HG03571 (cell line): ENCODE data around the gene HLX.

Source experiments
- ATAC-seq: cut with Tn5 transposase; IDR thresholded peaks from one replicate; pipeline ENCODE4 v1.9.1; 2021; ENCODE audit not compliant: unreplicated experiment

HLX gene

DNA sequence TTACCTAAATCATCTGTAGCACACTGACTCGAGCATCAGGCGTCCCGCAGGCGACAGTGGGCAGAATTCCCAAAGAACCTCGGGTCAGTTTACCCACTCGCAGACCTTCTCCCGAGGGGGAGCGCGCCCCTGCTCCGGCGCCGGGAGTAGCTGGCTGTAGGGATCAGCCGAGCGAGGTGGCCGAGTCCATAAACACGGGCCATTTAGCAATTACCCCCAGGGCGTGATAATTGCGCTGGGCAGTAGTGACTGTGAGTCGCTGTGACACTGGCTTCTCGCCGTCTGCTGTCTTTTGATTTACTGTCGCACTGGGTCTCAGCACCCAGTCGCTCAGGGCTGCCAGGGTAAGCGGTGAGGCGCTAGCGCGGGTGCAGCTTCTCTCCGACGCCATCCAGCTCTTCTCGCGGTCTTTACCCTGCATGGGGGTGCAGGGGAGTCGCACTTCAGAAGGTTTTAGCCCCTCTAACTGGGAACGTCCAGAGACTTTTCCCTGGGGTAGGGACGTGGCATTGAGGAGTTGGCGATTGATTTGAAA is 16.2 kb downstream of the HLX start:
- ATAC-seq: no peak

DNA sequence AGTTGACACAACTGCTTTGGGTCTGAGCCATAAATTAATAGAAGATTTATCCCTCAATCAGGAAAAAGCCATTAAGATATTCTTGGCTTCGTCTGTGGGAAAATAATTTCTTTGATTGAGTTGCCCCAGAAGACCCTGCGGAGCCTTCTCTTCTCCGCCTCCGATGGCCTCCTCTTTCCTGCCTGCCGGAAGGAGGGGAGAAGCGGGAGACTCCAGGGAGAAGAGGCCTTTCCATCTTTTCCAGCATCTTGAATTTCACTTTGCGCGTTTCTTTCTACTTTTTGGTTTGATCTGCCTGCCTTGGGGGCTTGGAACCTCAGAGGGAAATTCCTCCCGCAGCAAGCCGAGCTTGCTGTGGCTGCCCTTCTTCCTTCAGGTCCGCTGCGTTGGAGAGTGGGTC is 16.8 kb downstream of the HLX start:
- ATAC-seq: no peak

DNA sequence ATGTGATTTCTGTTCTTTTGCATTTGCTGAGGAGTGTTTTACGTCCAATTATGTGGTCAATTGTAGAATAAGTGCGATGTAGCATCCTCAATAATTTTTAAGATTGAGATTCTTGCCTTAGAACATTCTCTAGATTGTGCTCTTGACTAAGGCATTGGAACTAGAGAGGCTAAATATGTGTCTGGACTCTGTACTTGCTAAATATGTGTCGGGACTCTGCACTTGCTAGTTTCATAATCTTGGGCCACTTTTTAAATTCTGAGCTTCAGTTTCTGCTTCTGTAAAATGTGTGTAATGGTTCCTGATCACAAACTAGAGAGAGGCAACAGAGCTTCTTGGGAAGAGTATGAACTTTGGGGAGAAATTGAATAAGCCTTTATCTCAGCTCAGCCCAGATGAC is 21.6 kb downstream of the HLX start:
- no peak for ATAC-seq

DNA sequence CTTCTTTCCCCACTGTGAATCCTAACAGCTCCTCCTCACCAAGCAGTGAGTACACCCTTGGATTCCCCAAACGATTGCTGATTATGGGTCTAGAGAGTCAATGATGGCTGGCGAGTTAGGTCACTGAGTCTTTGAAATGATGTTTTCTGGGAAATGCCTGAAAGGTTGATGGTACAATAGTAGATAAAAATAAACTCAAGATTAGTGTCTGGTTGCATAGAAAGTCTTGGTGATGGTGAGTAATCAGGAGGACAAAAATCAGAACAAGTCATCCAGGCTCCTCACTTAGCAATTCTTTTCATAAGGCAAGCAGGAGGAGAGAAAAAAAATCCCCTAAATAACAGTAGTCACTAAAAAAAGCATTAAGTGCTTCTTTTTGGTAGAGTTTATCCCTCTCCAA is 22.6 kb downstream of the HLX start:
- no peak for ATAC-seq

DNA sequence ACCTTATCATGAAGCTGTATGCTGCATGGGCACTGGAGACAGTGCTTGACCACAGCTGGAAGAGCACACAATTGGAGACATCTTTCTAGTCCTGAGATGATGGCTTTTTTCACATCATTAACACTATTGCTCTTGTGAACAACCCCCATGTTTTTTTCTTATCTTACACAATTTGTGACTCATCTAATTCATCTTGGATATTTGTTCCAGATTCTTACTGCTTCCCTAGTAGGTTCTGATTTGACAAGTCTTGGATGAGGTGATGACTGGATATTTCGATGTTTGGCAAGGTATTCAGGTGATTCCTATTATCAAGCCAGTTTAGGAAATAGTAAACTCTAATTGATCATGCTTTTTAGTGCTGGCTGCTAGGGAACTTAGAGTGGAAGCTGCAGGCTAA is 23.7 kb downstream of the HLX start:
- ATAC-seq: no peak

DNA sequence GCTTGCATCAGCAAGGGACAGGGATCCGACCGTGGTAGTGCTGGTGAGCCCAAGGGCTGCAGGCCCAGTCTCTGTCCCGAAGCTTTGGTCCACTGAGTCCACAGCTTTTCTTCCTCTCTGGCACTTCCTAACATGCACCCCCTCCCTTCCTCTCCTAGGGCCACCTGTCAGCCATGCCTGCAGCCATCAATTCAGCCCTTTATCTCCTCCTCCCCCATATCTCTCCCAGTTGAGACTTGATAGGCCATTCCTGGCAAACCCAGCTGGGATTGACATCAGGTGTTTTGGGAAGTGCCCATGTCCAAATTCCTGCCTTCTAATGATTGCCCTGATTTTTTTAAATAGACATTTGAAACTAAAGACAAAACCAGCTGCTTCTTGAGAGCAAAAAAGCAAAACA is 25.6 kb downstream of the HLX start:
- no peak for ATAC-seq

DNA sequence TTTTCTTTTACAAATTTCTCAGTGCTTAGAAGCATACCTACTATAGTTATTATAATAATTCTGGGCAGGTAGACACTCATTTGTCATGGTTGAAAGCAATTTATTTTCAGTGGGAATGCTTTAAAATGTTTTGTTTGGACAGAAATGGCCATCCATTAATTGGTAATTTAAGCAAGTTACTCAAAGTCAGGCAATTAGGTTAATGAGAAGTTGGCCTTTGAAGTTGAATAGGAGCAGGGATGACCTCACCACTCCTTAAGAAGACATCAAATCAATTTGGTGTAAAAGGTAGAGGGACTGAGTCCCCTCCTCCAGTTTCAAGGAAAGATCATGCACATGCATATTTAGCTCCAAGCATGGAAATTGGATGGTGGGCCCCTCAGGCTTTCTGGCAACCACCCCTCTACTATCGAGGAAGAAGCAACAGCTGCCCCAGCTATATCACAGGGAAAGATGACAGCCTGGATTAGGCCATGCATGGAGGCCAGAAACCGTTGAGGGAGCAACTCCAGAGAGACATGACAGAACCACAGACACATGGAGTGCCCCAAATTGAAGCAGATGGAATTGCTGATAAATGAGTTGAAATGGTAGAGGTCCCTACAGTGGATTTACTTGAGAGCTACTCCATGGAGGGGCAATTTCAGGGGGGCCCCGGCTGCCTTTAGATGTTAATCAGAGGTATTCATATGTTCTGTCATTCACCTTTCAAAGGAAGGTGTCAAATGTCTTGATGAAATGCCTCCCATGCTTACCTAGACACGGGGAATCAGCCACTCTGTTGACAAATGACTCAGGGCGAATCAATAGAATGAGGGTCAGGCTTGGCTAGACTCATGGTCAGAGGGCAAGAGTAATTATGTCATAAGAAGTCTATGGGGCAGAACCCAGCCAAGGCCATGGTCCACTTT is 26.7 kb downstream of the HLX start:
- no peak for ATAC-seq

DNA sequence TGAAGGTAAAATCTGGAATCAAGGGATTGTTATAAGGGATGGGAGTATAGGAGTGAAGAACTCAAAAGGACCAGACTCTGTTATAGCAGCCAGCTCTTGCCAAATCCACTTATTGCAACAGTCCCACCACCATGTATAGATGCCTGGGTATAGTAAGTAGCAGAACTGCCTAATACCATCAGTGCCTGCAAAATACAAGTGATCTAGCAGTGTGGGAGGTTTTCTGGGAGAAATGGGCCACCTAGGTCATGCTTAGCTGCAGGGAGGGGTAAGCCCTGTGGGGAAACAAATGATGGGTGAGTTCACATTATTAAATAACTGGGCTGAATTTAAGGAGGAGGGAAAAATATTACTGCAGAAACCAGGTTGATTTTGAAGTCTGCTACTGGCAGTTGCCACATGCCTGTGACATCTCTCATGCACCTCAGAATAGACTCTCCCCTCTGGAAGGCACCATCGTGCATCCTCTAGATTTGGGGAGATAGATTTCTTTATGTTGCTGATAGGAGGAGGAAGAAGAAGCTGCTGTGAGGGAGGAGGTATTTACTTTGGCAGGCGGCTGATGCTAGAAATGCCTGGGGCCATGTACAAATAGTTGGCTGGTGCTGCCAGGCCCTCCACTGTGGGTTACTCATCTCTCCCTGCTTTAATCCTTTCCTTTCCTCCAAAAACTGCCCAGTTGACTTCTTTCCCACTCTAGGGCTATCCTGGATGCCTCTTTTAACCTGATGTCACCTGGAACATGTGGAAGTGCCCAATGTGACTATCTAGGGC is 27.5 kb downstream of the HLX start:
- no peak for ATAC-seq

GRCh38 chr1:220908757-220909156 is 29.5 kb downstream of the HLX start:
- ATAC-seq: no peak

- ATAC-seq: no peak
Observed at GRCh38 chr1:220910021-220910420, 30.8 kb downstream of the HLX start.

DNA sequence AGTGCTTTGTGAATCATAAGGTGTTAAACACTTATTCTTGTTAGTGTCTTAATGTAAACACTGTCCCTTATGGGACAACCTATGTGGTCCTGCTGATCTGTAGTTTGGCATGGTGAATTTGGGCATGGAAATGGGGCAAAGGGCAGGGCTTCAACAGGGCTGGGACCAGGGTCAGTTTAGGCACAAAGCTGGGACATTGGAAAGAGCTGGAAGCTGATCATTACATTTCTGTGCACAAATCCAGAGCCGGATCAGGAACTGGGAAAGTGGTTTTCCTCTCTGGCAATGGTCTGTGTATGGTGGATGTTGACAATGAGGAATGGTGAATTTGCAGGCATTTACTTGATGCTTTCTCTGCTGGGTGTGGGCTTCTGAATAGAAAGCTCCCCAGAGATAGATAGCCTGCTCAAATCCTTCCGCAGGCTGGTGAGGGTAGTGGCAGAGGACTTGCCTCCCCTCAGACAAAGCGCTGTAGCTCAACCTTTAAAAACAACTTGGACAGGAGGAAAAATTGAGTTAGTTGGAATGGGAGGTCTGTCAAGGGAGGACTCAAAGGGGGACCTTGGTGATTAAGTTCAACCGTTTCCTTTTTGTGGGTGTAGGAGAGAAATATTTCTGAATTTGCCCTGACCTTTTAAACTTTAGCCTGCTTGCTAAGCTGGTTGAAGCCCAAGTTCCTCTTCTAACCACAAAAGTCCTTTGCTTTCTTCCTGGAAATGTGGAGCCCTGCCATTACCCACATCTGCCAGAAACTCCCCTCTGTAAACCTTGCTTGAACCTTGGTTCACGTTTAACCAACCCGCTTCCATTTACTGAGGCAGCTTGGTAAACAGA is 35.3 kb downstream of the HLX start:
- ATAC-seq: no peak

GRCh38 chr1:220915117-220915440 is 35.8 kb downstream of the HLX start:
- ATAC-seq: no peak

- no peak for ATAC-seq
Observed at GRCh38 chr1:220915954-220916353, 36.7 kb downstream of the HLX start.

DNA sequence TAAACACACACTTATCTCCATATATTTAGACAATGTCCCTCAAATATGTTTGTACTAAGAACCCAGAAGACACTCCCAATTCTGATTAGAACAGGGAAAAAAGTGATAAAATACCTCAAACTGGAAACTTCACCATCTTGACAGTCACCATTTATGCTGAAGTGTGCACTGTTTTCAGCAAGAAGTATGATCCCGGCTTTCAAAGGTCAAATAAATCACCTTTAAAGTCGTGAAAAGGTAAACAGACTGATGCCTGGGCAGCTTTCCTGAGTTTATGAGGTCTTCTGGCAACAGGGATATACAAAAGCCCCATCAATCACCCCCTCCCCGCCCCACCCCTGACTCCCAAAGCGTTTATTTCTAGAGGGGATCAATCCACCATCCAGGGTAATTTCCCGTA is 37.9 kb downstream of the HLX start:
- no peak for ATAC-seq

- no peak for ATAC-seq
Observed at GRCh38 chr1:220917535-220918209, 38.4 kb downstream of the HLX start.

DNA sequence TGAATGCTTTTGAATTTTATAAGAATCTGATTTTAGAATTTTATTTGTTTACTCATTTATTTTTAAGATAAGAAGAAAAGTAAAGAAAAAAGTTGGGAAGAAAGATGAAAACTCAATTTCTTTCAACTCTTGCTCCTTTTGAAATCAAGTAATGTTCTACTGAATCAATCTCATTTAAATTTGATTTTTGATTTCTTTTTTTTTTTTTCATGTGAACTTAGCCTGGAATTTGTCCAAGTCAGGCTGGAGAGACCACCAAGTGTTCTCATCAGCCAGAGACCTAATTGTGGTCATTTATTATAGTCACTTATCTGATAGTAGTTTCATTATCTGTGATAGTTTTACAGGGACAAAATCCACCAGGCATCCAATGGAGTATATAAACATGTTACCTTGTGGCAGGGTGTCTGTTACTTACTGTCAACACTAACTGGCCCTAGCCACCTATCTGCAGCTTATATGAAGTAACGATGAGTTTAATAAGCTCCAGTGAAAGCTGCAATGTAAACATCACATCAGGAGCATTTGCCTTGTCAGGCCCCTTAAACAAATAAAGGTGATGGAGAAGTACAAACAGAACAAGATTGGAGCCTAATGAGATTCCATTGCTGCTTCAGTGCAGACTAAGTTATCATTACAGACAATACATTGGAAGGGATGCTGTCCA is 39.2 kb downstream of the HLX start:
- ATAC-seq: no peak

- ATAC-seq: no peak
Observed at GRCh38 chr1:220920967-220921366, 41.7 kb downstream of the HLX start.

DNA sequence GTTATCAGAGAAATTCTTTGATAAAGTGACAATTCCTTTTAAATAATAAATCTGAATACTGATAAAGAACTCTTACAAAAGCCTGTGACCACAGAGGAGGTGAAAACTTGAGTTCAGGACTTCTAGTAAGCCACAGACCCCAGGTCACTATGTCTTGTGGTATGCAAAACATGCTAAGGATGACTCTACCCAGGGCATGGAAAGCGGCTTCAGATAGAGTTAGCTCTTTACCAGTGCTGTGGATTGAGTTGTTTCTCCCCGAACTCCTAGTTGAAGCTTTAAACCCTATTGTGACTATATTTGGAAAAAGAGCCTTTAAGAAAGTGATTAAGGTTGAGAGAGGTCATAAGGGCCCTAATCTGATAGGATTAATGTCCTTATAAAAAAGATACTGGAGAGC is 42.3 kb downstream of the HLX start:
- no peak for ATAC-seq

- ATAC-seq: no peak
Observed at GRCh38 chr1:220921971-220922635, 42.9 kb downstream of the HLX start.

DNA sequence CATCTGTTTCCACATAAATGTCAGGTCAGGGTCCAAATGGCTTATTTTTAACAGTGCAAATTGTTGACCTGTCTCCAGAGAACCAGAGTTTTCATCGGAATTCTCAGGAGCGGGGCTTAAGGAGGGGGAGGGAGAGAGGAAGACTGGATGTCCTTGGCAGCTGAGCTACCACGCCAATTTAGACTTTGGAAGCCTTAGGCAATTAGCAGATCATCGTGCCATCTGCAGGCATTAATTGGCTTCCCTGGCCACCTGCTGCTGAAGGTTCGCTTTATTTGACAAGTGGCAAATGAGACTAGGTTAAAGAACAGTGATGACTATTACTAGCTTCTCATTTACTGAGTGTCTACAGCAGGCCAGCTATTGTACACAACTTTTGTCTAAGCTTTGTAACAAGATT is 43.7 kb downstream of the HLX start:
- no peak for ATAC-seq
